Testis (tissue), 3 donors: ENCODE results near the gene FAM174C. TPM values are rescaled to one million over a fixed set of nuclear protein-coding genes. Genes with fewer than 3 reads are reported as not detected.

ENCODE experiments used
- DNase-seq: peaks from one replicate; pipeline ENCODE4 v3.0.0-alpha.2; 2019
- H3K27ac ChIP-seq, 2 donors: fragments of 200-600 bp; sonication (generic); one replicate each; pipeline ENCODE4 v1.5.1; 2019
- H3K27me3 ChIP-seq: fragments of 200-600 bp; sonication (generic); one replicate; pipeline ENCODE4 v1.5.1; 2019
- H3K36me3 ChIP-seq: fragments of 200-600 bp; sonication (generic); one replicate; pipeline ENCODE4 v1.5.1; 2017; ENCODE audit warnings: low read depth; ENCODE audit errors: missing control alignments
- H3K4me1 ChIP-seq: fragments of 200-600 bp; sonication (generic); one replicate; pipeline ENCODE4 v1.5.1; 2019
- H3K4me3 ChIP-seq, 2 donors: fragments of 200-600 bp; sonication (generic); one replicate each; pipeline ENCODE4 v1.5.1; 2017 to 2019
- H3K9me3 ChIP-seq: fragments of 200-600 bp; sonication (generic); one replicate; pipeline ENCODE4 v1.5.1; 2017
- CTCF ChIP-seq, 3 experiments: fragments of 450-650 bp in 2 of 3; fragments of 200-600 bp in 1 of 3; sonication (generic) in 1 of 3; IDR thresholded peaks; one replicate each; pipeline ENCODE4 v1.5.1; 2016 to 2019; ENCODE audit warnings: antibody characterized with exemption in 3 of 3, mild to moderate bottlenecking in 2 of 3, moderate library complexity in 1 of 3
- POLR2A ChIP-seq: fragments of 450-650 bp; IDR thresholded peaks from one replicate; pipeline ENCODE4 v1.6.1; 2017; ENCODE audit warnings: antibody characterized with exemption, mild to moderate bottlenecking, moderate library complexity
- WGBS, 2 donors: methylation state at CpG; one replicate each; pipeline ENCODE4 v1.1.5; 2018; 5-methylcytosine and 5-hydroxymethylcytosine counted together
- intact Hi-C: fragments of 100-400 bp; cut with DNase I; formaldehyde crosslinking; loops from one replicate; pipeline ENCODE4 v1.15.1; 2023; ENCODE audit warnings: low total_unique reads
- polyA plus RNA-seq: library from polyadenylated mRNA; stranded (reverse); fragments of 350-450 nt; fragmentation: Illumina TruSeq; extraction: RNeasy Lipid Tissue Mini Kit (QIAGEN cat#74804); gene quantifications from one replicate; pipeline ENCODE4 v1.2.3, GENCODE V29; 2014; ENCODE audit warnings: low read depth, low replicate concordance; ENCODE audit not compliant: insufficient read depth
- total RNA-seq, 2 donors: library from RNA; depleted of rRNA; stranded (reverse); fragments of >200 nt; gene quantifications; one replicate each; pipeline ENCODE4 v1.2.3, GENCODE V29; 2016

FAM174C gene
- total and polyA plus RNA-seq, 3 donors from 2014 or later = 51.6 to 128 (median 111) TPM

DNA sequence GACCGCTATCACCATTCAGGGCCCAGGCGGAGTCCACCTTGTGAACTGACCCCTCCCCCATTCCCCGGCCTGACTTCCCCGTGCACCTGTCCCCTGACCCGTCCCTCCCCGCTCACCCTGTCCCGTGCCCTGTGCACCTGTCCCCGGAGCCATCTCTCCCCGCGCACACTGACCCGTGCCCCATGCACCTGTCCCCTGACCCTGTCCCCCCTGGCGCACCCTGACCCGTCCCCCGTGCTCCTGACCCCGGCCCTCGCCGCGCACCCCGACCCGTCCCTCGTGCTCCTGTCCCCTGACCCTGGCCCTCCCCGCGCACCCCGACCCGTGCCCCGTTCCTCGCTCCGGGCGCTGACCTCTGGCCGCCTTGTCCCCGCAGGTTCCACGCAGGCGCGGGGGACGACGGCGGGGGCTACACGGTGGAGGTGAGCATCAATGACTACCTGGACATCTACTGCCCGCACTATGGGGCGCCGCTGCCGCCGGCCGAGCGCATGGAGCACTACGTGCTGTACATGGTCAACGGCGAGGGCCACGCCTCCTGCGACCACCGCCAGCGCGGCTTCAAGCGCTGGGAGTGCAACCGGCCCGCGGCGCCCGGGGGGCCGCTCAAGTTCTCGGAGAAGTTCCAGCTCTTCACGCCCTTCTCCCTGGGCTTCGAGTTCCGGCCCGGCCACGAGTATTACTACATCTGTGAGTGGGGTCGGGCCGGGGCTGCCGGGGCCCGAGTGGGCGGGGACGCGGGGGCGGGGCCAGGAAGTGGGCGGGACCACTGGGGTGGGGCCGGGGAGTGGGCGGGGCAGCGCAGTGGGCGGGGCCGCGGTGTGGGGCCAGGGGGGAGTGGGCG, 20.1 kb downstream of the FAM174C start:
- Histone ChIP-seq H3K27me3 (no peaks in the 10 kb centered on the region), H3K4me3 (peak overlapping the region in 1 of 2 donors; percentile 15), H3K9me3 (no peaks in the 10 kb centered on the region), H3K4me1 (peaks cover 4% of the 10 kb centered on the region), H3K36me3 (no peaks in the 10 kb centered on the region), H3K27ac (no peak overlapping the region)
- DNase-seq = peak; percentile 66
- intact Hi-C loops = no loop called here
- TF ChIP-seq CTCF (IDR thresholded peaks at IDR 0.05) (no peak), POLR2A (no peak)
- WGBS, 2 donors = 12 to 29% methylated on average over 44 to 68 of the region's 82 CpGs

DNA sequence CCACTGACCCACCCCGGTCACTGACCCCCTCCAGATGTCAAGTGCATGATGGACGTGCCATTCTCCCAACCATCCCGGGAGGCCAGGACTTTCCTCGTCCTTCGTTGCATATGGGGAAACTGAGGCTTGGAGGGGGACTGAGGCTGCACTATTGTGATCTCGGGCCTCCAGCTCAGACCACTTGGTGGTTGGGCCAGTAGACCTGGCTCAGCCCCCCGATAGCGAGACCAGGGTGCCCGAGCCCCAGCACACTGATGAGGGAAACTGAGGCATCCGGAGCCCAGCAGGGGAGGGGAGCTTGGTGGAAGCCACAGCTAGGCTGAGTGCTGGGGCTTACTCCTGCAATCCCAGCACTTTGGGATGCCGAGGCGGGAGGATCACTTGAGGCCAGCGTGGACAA, 20.7 kb downstream of the FAM174C start:
- Histone ChIP-seq H3K9me3 (no peaks in the 10 kb centered on the region), H3K27ac (no peak overlapping the region), H3K4me3 (no peak overlapping the region), H3K4me1 (peaks cover 4% of the 10 kb centered on the region), H3K36me3 (no peaks in the 10 kb centered on the region), H3K27me3 (no peaks in the 10 kb centered on the region)
- DNase-seq = no peak
- WGBS, 2 donors = 61 to 69% methylated on average over 8 to 13 of the region's 13 CpGs
- intact Hi-C loops = no loop called here
- TF ChIP-seq POLR2A (no peak), CTCF (IDR thresholded peaks at IDR 0.05) (no peak)

DNA sequence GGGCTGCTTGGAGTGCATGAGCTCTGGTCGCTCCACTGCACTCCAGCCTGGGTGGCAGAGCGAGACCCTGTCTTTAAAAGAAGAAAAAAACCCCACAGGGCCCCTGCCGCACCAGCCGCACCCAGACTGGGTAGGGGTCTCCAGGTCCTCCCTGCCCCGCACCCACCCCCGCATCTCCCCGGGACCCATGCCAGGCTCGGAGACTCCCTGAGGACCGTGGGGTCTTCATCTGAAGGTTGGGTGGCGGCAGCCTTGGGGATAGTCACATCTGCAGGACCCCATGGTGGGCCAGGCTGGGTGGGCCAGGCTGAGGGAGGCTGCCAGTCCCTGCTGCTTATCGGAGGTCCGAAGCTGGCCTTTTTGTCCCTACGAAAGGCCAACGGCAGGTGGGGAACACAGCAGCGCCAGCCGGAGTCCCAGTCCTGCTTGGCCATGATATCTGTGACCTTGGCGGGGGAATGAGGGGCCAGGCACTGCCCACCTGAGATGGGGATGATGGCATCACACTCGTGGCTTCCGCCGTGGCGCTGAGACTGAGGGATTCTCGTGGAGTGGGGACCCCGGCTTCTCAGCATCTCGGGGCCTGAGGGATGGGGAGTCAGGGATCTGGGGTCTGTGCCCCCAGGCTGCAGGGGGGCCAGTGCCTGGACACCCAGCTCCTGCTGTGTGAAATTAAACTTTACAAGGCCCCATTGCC, 21.4 kb downstream of the FAM174C start:
- no peaks in the 10 kb centered on the region for H3K9me3 ChIP-seq
- H3K36me3 ChIP-seq = no peaks in the 10 kb centered on the region
- WGBS, 2 donors = 81 to 82% methylated on average over 19 to 24 of the region's 24 CpGs
- H3K4me1 ChIP-seq = peaks cover 4% of the 10 kb centered on the region
- TF ChIP-seq CTCF (IDR thresholded peaks at IDR 0.05) = no peak
- TF ChIP-seq POLR2A = no peak
- no peak for DNase-seq
- no peaks in the 10 kb centered on the region for H3K27me3 ChIP-seq
- H3K4me3 ChIP-seq = no peak overlapping the region
- intact Hi-C loops = no loop called here
- no peak overlapping the region for H3K27ac ChIP-seq

DNA sequence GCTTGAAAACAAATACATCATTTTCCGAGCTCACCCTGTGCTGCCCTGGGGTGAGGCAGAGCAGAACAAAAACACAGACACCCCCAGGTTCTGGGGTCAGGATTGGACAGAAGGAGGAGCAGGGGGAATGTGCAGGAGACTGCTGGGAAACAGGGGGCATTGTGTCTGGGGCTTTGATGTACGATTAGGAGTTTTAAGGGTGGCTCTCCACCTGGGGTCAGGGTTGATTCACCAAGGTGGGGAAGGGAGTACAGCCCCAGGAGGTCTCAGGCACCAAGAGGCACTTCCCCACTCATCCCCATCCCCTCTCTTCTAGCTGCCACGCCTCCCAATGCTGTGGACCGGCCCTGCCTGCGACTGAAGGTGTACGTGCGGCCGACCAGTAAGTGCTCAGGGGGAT, 22.9 kb downstream of the FAM174C start:
- H3K36me3 ChIP-seq = no peaks in the 10 kb centered on the region
- H3K4me3 ChIP-seq = no peak overlapping the region
- intact Hi-C loops = no loop called here
- H3K4me1 ChIP-seq = peaks cover 4% of the 10 kb centered on the region
- WGBS, 2 donors = 90 to 92% methylated on average over 7 to 8 of the region's 8 CpGs
- no peaks in the 10 kb centered on the region for H3K27me3 ChIP-seq
- no peaks in the 10 kb centered on the region for H3K9me3 ChIP-seq
- DNase-seq = no peak
- no peak overlapping the region for H3K27ac ChIP-seq
- TF ChIP-seq POLR2A (no peak), CTCF (IDR thresholded peaks at IDR 0.05) (no peak)
